ENCODE results near the gene NRF1.

GRCh38 chr7:129617178-129617577, 5.7 kb downstream of the NRF1 start:
- TF ChIP-seq RFX5 (IDR thresholded peaks at IDR 0.05; ENCODE audit: low read depth, low read length) (no peak), EED (IDR thresholded peaks at IDR 0.05; ENCODE audit: low read depth) (no peak), EP300 (IDR thresholded peaks at IDR 0.05; ENCODE audit: borderline replicate concordance in 1 of 2, control insufficient read depth in 1 of 2, low read depth in 2 of 2, low read length in 2 of 2) (no peak), ZBTB11 (CRISPR knock-in tag; IDR thresholded peaks at IDR 0.05) (no peak)
